Cardiac muscle cell (in vitro differentiated cells and primary cell): ENCODE data around the gene HES5. TPM values are rescaled to one million over a fixed set of nuclear protein-coding genes. Genes with fewer than 3 reads are reported as not detected.

Experiments
- DNase-seq, 2 donors: peaks; one replicate each; pipeline versions ENCODE4 v3.0.0 to v3.0.0-alpha.2; 2010 to 2017; ENCODE audit warnings: low read depth in 1 of 2, low spot score in 1 of 2
- H3K27ac ChIP-seq: fragments of 200-600 bp; sonication (generic); 2 replicates; pipeline ENCODE4 v1.5.1; 2016
- H3K27me3 ChIP-seq: fragments of 200-600 bp; sonication (generic); 2 replicates; pipeline ENCODE4 v1.6.0; 2016; ENCODE audit warnings: control low read depth
- H3K36me3 ChIP-seq: fragments of 200-600 bp; sonication (generic); 2 replicates; pipeline ENCODE4 v1.5.1; 2016; ENCODE audit warnings: control low read depth
- H3K4me1 ChIP-seq: fragments of 200-600 bp; sonication (generic); 2 replicates; pipeline ENCODE4 v1.8.1; 2017; ENCODE audit warnings: low read depth, mild to moderate bottlenecking, mixed run types
- H3K4me3 ChIP-seq: fragments of 200-600 bp; sonication (generic); 2 replicates; pipeline ENCODE4 v1.5.1; 2016; ENCODE audit warnings: mild to moderate bottlenecking
- H3K9me3 ChIP-seq: fragments of 200-600 bp; sonication (generic); 2 replicates; pipeline ENCODE4 v1.5.1; 2017; ENCODE audit warnings: low read depth, mild to moderate bottlenecking, control low read depth
- polyA plus RNA-seq: library from polyadenylated mRNA; unstranded; fragments of >200 nt; fragmentation: Nextera tagmentation; extraction: Ambion mirVana; gene quantifications from 2 replicates; pipeline ENCODE4 v1.2.1, GENCODE V29; 2016
- total RNA-seq: library from RNA; depleted of rRNA; stranded (reverse); fragments of >200 nt; gene quantifications from 2 replicates; pipeline ENCODE4 v1.2.3, GENCODE V29; 2016
- TF ChIP-seq, protein P1 (sequence below): IDR thresholded peaks from 2 replicates; pipeline ENCODE4 v1.5.1; 2012; ENCODE audit warnings: low read depth, mild to moderate bottlenecking, low read length

Gene HES5
- total and polyA plus RNA-seq, 2 experiments from 2014 or later = not detected

GRCh38 chr1:2539312-2539907 lies 9.3 kb upstream of the HES5 start:
- peaks cover 13% of the 10 kb centered on the region for H3K4me1 ChIP-seq

GRCh38 chr1:2538872-2539271 lies 8.8 kb upstream of the HES5 start:
- Histone ChIP-seq H3K27ac (no peak overlapping the region), H3K27me3 (peaks cover 60% of the 10 kb centered on the region), H3K4me3 (no peak overlapping the region), H3K9me3 (no peaks in the 10 kb centered on the region), H3K36me3 (no peaks in the 10 kb centered on the region), H3K4me1 (peaks cover 8% of the 10 kb centered on the region)
- DNase-seq = no peak
- TF ChIP-seq, protein P1, sequence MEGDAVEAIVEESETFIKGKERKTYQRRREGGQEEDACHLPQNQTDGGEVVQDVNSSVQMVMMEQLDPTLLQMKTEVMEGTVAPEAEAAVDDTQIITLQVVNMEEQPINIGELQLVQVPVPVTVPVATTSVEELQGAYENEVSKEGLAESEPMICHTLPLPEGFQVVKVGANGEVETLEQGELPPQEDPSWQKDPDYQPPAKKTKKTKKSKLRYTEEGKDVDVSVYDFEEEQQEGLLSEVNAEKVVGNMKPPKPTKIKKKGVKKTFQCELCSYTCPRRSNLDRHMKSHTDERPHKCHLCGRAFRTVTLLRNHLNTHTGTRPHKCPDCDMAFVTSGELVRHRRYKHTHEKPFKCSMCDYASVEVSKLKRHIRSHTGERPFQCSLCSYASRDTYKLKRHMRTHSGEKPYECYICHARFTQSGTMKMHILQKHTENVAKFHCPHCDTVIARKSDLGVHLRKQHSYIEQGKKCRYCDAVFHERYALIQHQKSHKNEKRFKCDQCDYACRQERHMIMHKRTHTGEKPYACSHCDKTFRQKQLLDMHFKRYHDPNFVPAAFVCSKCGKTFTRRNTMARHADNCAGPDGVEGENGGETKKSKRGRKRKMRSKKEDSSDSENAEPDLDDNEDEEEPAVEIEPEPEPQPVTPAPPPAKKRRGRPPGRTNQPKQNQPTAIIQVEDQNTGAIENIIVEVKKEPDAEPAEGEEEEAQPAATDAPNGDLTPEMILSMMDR = no peak

More at GRCh38 chr1:2539312-2539907, 9.3 kb upstream of the HES5 start:
- Histone ChIP-seq H3K9me3 (no peaks in the 10 kb centered on the region), H3K4me3 (no peak overlapping the region), H3K36me3 (no peaks in the 10 kb centered on the region), H3K27me3 (peaks cover 54% of the 10 kb centered on the region), H3K27ac (no peak overlapping the region)
- TF ChIP-seq, protein P1 = no peak
- DNase-seq = no peak

DNA sequence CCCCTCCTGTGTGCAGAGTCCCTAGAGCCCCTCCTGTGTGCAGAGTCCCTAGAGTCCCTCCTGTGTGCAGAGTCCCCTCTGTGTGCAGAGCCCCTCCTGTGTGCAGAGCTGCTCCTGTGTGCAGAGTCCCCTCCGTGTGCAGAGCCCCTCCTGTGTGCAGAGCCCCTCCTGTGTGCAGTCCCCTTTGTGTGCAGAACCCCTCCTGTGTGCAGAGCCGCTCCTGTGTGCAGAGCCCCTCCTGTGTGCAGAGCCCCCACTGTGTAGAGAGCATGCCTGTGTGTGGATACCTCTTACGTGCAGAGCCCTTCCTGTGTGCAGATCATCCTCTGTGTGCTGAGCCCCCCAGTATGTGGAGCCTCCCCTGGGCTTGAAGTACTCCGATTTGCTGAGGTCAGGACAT lies 8.3 kb upstream of the HES5 start:
- H3K4me3 ChIP-seq = no peak overlapping the region
- no peaks in the 10 kb centered on the region for H3K36me3 ChIP-seq
- H3K9me3 ChIP-seq = no peaks in the 10 kb centered on the region
- no peak for DNase-seq
- TF ChIP-seq, protein P1 = no peak
- H3K27me3 ChIP-seq = peaks cover 65% of the 10 kb centered on the region
- no peak overlapping the region for H3K27ac ChIP-seq
- peaks cover 3% of the 10 kb centered on the region for H3K4me1 ChIP-seq

DNA sequence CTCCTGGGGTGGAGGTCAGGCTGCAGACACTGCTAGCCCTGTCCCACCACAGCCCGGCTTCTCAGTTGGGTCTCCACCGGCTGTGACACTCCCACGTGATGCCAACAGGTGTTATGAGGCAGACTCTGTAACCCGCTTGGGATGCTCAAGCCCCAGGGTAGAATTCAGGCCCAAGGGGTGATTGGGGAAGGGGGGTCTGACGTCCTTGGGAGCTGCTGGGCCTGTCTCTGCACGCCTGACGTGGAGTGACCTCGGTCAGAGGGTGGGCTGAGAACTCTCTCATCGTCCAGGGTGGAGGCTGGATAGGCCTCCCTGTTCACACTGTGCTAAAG lies 7.7 kb upstream of the HES5 start:
- no peak for DNase-seq
- Histone ChIP-seq H3K36me3 (no peaks in the 10 kb centered on the region), H3K27ac (no peak overlapping the region), H3K4me1 (no peaks in the 10 kb centered on the region), H3K27me3 (peaks cover 71% of the 10 kb centered on the region), H3K4me3 (no peak overlapping the region), H3K9me3 (no peaks in the 10 kb centered on the region)
- TF ChIP-seq, protein P1 = no peak

GRCh38 chr1:2535981-2536380 lies 5.9 kb upstream of the HES5 start:
- DNase-seq = no peak
- no peak overlapping the region for H3K27ac ChIP-seq
- no peak overlapping the region for H3K4me3 ChIP-seq
- H3K4me1 ChIP-seq = no peaks in the 10 kb centered on the region
- no peaks in the 10 kb centered on the region for H3K36me3 ChIP-seq
- TF ChIP-seq, protein P1 = no peak
- peaks cover 87% of the 10 kb centered on the region for H3K27me3 ChIP-seq
- no peaks in the 10 kb centered on the region for H3K9me3 ChIP-seq
